ENCODE data around the gene KCP.

DNA sequence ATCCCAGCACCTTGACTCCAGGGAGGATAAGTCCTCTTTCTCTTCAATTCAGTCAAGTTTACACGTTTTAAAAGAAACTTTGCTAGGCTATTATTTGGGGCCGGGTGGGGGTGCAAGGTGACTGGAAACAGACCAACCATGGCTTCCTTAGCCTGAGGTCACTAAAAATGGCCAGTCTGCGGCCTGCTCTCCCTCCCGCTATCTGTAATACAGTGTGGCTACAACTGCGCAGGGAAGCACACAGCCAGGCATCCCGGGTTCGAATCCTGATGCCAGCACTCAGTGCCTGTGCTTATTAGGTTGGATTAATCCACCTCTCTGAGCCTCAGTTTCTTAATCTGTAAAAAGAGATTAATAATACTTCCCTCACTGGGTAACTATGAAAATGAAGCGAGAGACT, 28.4 kb downstream of the KCP start:
- TF ChIP-seq CTCF (IDR thresholded peaks at IDR 0.05; ENCODE audit: low read depth, low read length) (no peak), EZH2phosphoT487 (IDR thresholded peaks at IDR 0.05; ENCODE audit: low read depth) (no peak)

Measured in OCI-LY3 (cell line).